Activated CD8-positive, alpha-beta memory T cell treated with anti-CD3 and anti-CD28 coated beads, Interleukin-2, amount 50 U/mL, for 4 hours (primary cell): ENCODE measurements around the gene INSM1.

Experiments used
- DNase-seq: peaks from one replicate; pipeline ENCODE4 v3.0.0-alpha.2; 2020

The INSM1 gene

DNA sequence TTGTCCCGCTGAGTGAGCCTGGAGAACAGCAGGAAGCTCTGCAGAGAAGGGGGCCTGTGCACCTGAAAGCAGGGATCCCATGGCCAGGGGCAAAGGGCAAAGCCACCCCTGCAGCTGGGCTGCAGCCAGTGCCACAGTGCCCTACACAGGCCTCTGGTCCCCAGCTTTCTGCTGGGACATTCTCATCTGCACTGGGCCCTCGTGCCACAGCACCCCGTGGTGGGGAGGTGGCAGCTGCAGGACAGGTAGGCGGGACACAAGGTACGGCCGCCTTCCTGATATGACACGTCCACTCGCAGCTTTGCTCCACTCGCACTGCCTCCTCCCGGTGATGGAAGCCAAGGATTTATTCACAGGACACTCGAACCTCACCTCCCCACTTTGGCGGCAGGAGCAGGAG, 27.2 kb downstream of the INSM1 start:
- no peak for DNase-seq

- no peak for DNase-seq
Measured at GRCh38 chr20:20395903-20396568, 28.1 kb downstream of the INSM1 start.

DNA sequence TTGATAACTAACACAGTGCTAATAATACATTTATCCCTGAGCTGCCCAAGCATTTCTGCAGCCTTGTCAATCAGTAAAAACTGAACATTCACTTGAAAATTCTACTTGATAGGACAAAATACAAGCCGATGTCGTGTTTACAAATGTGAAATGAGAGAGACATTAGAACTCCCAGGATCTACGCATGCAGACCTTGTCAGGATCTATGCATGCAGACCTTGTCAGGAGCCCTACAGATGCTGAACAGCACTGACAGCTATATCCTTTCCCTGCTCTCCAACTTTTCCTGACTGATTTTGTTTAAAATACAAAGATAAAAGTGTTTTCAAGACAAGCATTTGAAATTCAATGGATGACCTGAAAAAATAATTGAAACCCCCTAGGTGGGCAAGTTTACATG, 28.9 kb downstream of the INSM1 start:
- no peak for DNase-seq

DNA sequence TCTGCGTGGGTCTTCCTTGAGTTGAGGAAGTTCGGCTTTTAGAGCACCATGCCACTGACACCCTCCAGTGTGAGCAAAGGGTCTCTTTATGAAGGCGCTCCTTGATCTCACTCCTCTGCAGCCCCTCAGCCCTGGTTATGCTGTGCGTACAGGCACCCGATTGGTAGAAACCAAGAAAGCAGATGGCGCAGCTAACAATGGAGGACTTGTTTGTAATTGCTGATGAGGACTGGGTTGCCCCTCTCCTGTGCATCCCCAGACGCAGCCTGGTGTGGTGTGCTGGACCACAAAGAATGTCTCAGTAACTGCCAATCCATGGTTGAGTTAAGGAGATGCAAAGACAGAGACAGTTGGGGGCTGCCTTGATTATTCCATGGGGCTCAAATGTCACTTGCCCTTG, 30.2 kb downstream of the INSM1 start:
- DNase-seq = no peak

- no peak for DNase-seq
Measured at GRCh38 chr20:20399531-20400500, 31.9 kb downstream of the INSM1 start.

DNA sequence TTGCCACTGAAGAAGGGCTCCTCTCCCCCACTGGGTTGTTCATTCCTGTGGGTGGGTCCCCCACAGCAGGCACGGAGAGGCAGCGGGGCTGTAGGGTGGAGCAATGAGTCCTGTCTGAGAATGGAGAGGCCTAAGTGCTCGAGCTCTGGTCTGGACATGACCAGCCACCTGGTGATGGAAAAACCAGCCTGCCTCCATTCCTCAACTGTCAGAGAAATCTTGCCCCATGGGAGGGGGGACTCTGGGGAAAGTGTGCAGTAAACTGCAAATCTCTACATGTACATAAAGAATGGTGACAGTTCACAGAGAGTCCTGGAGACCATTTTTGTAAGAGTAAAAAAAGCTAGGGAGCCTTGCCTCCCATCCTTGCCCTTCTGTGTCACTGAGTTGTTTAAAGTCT, 34.1 kb downstream of the INSM1 start:
- DNase-seq = no peak

DNA sequence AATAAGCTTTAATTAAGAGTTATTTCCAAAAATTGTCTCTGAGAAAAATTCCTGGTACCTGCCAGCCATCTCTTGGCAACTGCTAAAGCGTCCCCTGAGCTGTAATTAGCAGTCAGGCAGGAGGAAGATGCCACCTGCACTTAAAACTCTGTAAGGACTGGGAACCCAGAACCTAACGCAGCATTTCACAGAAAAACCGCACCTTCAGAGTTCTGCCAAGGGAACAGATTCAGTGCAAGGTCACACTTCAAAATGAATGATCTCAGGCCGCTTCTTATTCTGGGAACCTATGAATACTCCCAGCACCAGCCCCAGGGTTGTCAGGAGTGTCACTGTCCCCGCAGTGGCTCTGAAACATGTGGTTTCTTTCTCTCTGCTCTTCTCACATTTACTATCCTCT, 36.7 kb downstream of the INSM1 start:
- no peak for DNase-seq

DNA sequence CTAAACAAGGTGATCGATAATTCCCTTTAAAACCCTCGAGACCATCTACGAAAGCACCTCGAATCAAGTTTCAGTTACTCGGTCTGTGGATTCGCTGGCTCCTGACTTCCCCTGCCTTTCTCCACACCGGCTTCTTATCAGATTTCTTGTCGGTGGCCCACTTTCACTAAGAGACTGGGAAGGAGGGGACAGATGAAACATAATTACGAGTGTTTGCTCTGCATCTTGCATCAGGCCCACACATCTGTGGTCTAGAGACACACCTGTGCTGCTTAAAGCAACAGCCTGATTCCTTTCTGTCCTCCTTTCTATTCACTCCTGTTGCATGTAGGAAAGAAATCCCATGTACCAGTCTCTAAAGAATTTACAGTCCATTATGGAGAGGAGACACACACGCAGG, 37.7 kb downstream of the INSM1 start:
- no peak for DNase-seq

GRCh38 chr20:20406306-20406705, 38.4 kb downstream of the INSM1 start:
- no peak for DNase-seq

DNA sequence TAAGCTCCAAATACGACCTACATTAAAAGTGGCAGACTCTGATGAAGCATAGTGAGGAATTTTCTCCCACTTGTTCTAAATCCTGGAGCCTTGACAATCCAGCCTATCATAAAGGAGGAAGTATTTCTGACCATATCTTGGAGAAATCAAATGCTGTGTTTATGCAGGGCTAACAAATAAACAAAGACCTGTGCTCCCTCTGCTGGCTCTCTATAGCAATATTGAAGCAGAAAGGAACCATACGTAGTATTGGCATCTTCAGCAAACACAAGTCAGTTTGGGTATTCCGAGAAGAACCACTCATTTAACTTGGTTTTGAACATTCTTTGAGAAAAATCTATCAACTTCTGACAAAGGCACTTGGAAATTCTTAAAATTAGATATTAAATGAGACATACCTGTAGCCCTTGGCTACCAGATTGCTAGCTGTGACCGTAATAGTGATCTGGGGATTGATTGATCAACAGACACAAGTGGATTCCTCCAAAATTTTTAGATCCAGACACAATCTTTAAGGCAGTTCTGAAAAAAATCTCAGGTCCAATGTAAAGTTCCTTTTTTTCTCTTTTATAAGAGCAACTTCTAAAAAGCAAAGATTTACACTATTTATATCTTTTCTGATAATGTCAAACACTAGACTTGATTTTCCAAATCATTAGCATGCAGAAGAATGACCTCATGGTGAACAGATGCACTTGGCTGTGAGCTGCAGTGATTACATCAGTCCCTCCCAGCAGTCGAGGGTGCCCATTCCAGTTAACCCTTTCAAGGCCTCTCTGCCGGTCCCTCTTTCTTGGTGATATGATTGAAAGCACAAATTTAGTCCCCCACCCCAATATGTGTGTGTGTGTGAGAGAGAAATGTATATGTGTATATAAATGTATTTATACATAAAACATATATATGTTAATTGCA, 40.2 kb downstream of the INSM1 start:
- DNase-seq = no peak

DNA sequence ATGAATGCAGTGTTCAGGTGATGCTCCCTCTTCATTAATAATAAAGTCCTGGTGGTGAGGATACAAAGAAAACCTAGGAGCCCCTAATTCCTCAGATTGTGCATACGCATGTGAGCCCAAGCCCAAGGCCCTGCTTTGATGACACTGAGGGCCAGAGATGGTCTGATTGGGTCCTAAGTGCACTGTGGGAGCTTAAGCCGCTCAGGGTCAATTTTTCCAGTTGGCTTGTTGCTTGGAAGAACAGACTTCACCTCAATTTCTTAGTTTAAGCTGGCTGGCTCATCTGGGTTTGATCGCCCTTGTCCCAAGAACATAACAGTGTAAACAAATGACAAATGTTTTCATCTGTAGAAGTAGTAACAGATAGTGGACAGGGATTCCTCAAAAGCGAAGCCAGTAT, 41.4 kb downstream of the INSM1 start:
- no peak for DNase-seq

- no peak for DNase-seq
Measured at GRCh38 chr20:20410678-20411077, 42.8 kb downstream of the INSM1 start.

GRCh38 chr20:20411402-20411801, 43.5 kb downstream of the INSM1 start:
- DNase-seq = no peak

DNA sequence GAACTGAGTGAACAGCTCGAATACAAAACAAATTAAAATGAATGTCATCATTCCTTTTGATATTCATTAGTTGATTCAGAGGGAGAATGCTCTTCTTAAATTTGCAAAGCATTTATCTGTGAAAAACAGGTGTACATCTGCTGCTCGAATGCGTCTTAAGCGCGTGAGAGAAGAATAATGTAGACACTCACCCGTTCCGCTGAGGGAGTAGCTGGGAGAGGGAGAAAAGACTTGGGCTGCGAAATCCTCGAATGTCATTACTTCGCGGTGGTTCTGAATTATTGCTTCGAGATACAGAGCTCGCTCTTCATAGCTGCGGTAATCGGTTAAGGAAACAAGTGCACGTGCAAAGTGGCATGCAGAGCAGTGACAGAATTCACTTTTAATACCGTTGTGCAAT, 43.9 kb downstream of the INSM1 start:
- no peak for DNase-seq

DNA sequence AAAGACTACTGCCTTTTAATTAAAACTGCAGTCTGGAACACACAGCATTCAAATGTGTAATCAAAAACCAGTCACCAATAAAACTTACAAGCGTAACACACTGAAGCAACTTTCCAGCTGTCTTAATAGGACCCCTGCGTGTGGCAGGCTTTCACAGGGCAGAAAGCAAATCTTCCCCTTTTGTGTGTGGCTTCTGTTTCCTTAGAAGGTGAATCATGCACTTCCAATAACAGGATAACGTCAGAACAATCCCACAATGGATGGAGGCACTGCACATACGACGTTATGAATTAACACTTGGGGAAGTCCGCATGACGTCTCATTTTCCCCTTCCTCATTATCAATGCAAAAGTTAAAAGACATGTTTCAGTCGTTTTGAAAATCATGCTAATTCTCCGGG, 44.8 kb downstream of the INSM1 start:
- DNase-seq = no peak

DNA sequence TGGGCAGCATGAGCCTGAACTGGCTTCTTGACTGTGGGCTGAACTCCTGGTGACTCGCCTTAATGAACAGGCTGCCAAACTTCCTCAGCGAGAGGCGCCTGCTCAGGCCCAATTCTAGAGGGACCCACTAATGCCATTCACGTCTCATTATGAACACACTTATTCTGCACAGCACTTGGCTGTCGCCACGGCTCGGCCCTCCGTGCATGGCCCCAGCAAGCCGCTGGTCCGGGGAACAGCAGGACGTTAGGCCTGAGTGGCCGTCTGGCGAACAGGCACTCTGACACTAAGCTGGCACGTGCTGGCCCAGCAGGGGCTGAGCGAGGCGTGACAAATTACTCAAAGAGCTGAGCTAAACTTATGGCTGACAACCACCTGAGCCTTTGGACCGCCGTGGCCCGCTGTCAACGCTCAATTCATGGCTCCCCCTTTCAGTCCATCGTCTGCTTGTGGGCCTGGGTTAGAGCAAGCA, 45.9 kb downstream of the INSM1 start:
- DNase-seq = no peak

GRCh38 chr20:20414640-20415220, 46.8 kb downstream of the INSM1 start:
- DNase-seq = no peak

DNA sequence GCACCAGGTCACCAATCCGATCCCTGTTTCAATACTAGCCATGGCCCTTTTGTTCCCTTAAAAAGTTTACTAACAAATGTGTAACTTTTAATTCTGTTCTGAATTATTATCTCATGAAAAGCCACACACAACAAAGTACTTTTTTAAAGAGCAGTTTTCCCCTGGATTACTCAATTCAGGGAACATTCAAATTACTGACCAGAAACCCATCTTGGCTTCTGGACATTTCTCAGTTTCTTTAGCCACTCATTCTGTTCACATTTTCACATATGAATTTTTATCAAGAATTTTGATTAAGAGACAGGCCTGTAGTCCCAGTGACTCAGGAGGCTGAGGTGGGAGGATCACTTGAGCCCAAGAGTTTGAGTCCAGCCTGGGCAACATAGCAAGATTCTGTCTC, 47.4 kb downstream of the INSM1 start:
- no peak for DNase-seq

DNA sequence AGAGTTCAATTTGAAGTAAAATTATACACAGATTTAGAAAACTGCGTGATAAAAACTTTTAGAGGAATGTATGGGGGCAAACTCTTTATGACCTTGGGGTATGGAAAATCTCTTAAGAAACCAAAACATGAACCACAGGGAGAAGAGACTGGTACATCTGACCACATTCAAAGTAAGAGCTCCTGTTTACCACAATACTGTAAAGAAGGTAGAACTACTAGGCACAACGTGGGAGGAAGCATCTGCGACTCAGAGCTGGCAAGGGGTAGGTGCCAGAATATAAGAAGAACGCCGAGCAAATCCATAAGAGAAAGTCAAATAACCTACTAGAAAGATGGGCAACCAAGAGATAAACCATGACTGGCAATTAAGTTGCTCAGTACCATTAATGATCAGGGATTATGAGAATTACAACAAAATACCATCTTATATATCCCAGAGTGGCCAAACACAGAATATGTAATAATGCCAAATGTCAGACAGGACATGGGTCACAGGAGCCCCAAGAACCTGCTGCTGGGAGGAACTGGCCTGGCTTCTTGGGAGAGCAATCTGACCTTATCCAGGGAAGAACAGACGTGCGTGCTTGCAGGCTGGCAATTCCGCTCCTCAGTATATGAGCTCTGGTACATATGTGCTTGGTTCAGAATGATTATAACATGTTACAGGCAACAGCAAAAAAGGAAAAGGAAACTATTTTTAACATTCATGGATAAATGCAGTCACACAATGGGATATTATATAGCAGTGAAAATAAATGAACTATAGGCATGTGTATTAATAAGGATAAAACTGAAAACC, 50.2 kb downstream of the INSM1 start:
- no peak for DNase-seq
